SK-N-SH (cell line): ENCODE data around the gene HLA-DMA. TPM values are rescaled to one million over a fixed set of nuclear protein-coding genes. Genes with fewer than 3 reads are reported as not detected.

Experiments used
- CTCF ChIA-PET: fragments of 300-600, 350-600 bp; formaldehyde crosslinking; extraction: SDS; loops from one replicate; lab custom pipeline; 2021; lab: Yijun Ruan, JAX
- POLR2A ChIA-PET: fragments of 350-600 bp; sonication (Branson Sonifier 250); formaldehyde crosslinking; extraction: SDS; loops from one replicate; lab custom pipeline; 2020; ENCODE audit warnings: antibody characterized with exemption, inconsistent platforms; lab: Yijun Ruan, JAX
- DNase-seq: peaks from one replicate; pipeline ENCODE4 v3.0.0; 2012
- H2AFZ ChIP-seq: fragments of 200-600 bp; sonication (generic); 2 replicates; pipeline ENCODE4 v1.8.1; 2016; ENCODE audit warnings: antibody characterized with exemption, mild to moderate bottlenecking, low read depth
- H3F3A ChIP-seq: fragments of 200-600 bp; sonication (generic); replicated peaks from 2 replicates; pipeline ENCODE3; 2016; ENCODE audit warnings: antibody characterized with exemption, mild to moderate bottlenecking; ENCODE audit not compliant: insufficient read depth
- H3K27ac ChIP-seq, 2 experiments: fragments of 200-500 bp in 1 of 2; fragments of 200-600 bp in 1 of 2; sonication (Bioruptor generic) in 1 of 2; sonication (generic), shearing (Covaris generic) in 1 of 2; 2 replicates each; pipeline versions ENCODE4 v1.5.1 to v1.6.1; 2014 to 2016; ENCODE audit warnings: low read depth in 2 of 2, inconsistent platforms in 1 of 2, low read length in 1 of 2, mild to moderate bottlenecking in 1 of 2, mixed read lengths in 1 of 2
- H3K27me3 ChIP-seq: fragments of 200-600 bp; sonication (generic), shearing (Covaris generic); 2 replicates; pipeline ENCODE4 v1.6.1; 2016; ENCODE audit warnings: mixed run types; ENCODE audit not compliant: insufficient read depth
- H3K36me3 ChIP-seq, 2 experiments: fragments of 200-500 bp in 1 of 2; fragments of 200-600 bp in 1 of 2; sonication (Bioruptor generic) in 1 of 2; sonication (generic) in 1 of 2; replicated peaks in 1 of 2; 2 replicates each; pipeline versions ENCODE3 to v1.5.1; 2014 to 2016; ENCODE audit warnings: low read length in 1 of 2, mild to moderate bottlenecking in 1 of 2; ENCODE audit not compliant: insufficient read depth in 2 of 2, control insufficient read depth in 1 of 2
- H3K4me1 ChIP-seq, 2 experiments: fragments of 200-500 bp in 1 of 2; fragments of 200-600 bp in 1 of 2; sonication (Bioruptor generic) in 1 of 2; sonication (generic), shearing (Covaris generic) in 1 of 2; 2 replicates each; pipeline versions ENCODE4 v1.5.1 to v1.6.1; 2014 to 2016; ENCODE audit warnings: low read depth in 1 of 2, low read length in 1 of 2, mixed run types in 1 of 2; ENCODE audit not compliant: insufficient read depth in 2 of 2, control insufficient read depth in 1 of 2
- H3K4me2 ChIP-seq: fragments of 200-600 bp; sonication (generic), shearing (Covaris generic); 2 replicates; pipeline ENCODE4 v1.6.1; 2017; ENCODE audit warnings: mixed run types
- H3K4me3 ChIP-seq, 2 experiments: fragments of 200-500 bp in 1 of 2; fragments of 200-600 bp in 1 of 2; sonication (Bioruptor generic) in 1 of 2; sonication (generic), shearing (Covaris generic) in 1 of 2; 2 replicates each; pipeline versions ENCODE4 v1.5.1 to v1.8.1; 2014 to 2016; ENCODE audit warnings: low read depth in 2 of 2, inconsistent platforms in 1 of 2, low read length in 1 of 2, mild to moderate bottlenecking in 1 of 2, mixed read lengths in 1 of 2, moderate library complexity in 1 of 2
- H3K79me2 ChIP-seq: fragments of 200-600 bp; sonication (generic); 2 replicates; pipeline ENCODE4 v1.8.1; 2017; ENCODE audit warnings: mild to moderate bottlenecking; ENCODE audit not compliant: insufficient read depth
- H3K9ac ChIP-seq: fragments of 200-600 bp; sonication (generic); 2 replicates; pipeline ENCODE4 v1.6.1; 2017; ENCODE audit warnings: mixed run types
- H3K9me2 ChIP-seq: fragments of 200-600 bp; sonication (generic); 2 replicates; pipeline ENCODE4 v1.6.1; 2017; ENCODE audit warnings: mixed run types
- H3K9me3 ChIP-seq: fragments of 200-600 bp; sonication (generic); 2 replicates; pipeline ENCODE4 v1.6.1; 2017; ENCODE audit warnings: mixed run types, mild to moderate bottlenecking, moderate library complexity
- H4K20me1 ChIP-seq: fragments of 200-600 bp; sonication (generic); 2 replicates; pipeline ENCODE4 v1.6.1; 2017; ENCODE audit warnings: mild to moderate bottlenecking, mixed run types; ENCODE audit not compliant: insufficient read depth
- EP300 ChIP-seq, 2 experiments: IDR thresholded peaks; 2 replicates each; pipeline versions ENCODE4 v1.4.0 to v1.6.1; 2012; ENCODE audit warnings: borderline replicate concordance in 1 of 2, low read depth in 1 of 2, low read length in 1 of 2
- FOSL2 ChIP-seq: IDR thresholded peaks from 2 replicates; pipeline ENCODE4 v1.4.0; 2012; ENCODE audit warnings: low read depth, mild to moderate bottlenecking, moderate library complexity, borderline replicate concordance
- GATA2 ChIP-seq: sonication (generic); formaldehyde crosslinking; IDR thresholded peaks from 2 replicates; pipeline ENCODE4 v1.5.0; 2020; ENCODE audit warnings: mild to moderate bottlenecking, missing genetic modification reagents
- JUND ChIP-seq: IDR thresholded peaks from 2 replicates; pipeline ENCODE4 v1.4.0; 2012
- MEF2A ChIP-seq: IDR thresholded peaks from 2 replicates; pipeline ENCODE4 v1.4.0; 2012; ENCODE audit warnings: low read depth, borderline replicate concordance
- MXI1 ChIP-seq: IDR thresholded peaks from 2 replicates; pipeline ENCODE4 v1.6.1; 2012; ENCODE audit warnings: mild to moderate bottlenecking, low read depth, low read length, improper control_type of control experiment
- NFIC ChIP-seq: IDR thresholded peaks from 2 replicates; pipeline ENCODE4 v1.4.0; 2012; ENCODE audit warnings: borderline replicate concordance
- RXRA ChIP-seq: IDR thresholded peaks from 2 replicates; pipeline ENCODE4 v1.4.0; 2012; ENCODE audit warnings: low read depth, mild to moderate bottlenecking, borderline replicate concordance
- SIN3A ChIP-seq: IDR thresholded peaks from 2 replicates; pipeline ENCODE4 v1.6.1; 2012; ENCODE audit warnings: low read depth, mild to moderate bottlenecking, low read length, moderate library complexity, borderline replicate concordance
- SMC3 ChIP-seq: IDR thresholded peaks from 2 replicates; pipeline ENCODE4 v1.6.1; 2012; ENCODE audit warnings: low read depth, low read length, improper control_type of control experiment
- TAF1 ChIP-seq: IDR thresholded peaks from 2 replicates; pipeline ENCODE4 v1.6.1; 2012; ENCODE audit warnings: low read depth, mild to moderate bottlenecking, low read length, moderate library complexity, borderline replicate concordance
- TCF12 ChIP-seq: IDR thresholded peaks from 2 replicates; pipeline ENCODE4 v1.4.0; 2012
- TEAD4 ChIP-seq: IDR thresholded peaks from 2 replicates; pipeline ENCODE4 v1.4.0; 2012; ENCODE audit warnings: mild to moderate bottlenecking, borderline replicate concordance; ENCODE audit not compliant: insufficient read depth
- YY1 ChIP-seq: IDR thresholded peaks from 2 replicates; pipeline ENCODE4 v1.4.0; 2012; ENCODE audit warnings: low read depth, mild to moderate bottlenecking
- WGBS: methylation state at CpG from one replicate; pipeline ENCODE4 v1.1.6; 2017; ENCODE audit warnings: low lambda C conversion rate; 5-methylcytosine and 5-hydroxymethylcytosine counted together
- polyA plus RNA-seq, 3 experiments: library from polyadenylated mRNA; depleted of rRNA; stranded (reverse); fragments of >200 nt; gene quantifications; 2 replicates each; pipeline ENCODE4 v1.2.3, GENCODE V29; 2012
- TF ChIP-seq, protein P1 (sequence below): fragments of 150-350 bp; IDR thresholded peaks from 2 replicates; pipeline ENCODE4 v1.6.1; 2016; ENCODE audit warnings: mild to moderate bottlenecking, low read depth, low read length
- TF ChIP-seq, protein P2 (sequence below): IDR thresholded peaks from 2 replicates; pipeline ENCODE4 v1.4.0; 2012; ENCODE audit warnings: low read depth, borderline replicate concordance
- TF ChIP-seq, protein P3 (sequence below): IDR thresholded peaks from 2 replicates; pipeline ENCODE4 v1.4.0; 2012; ENCODE audit warnings: low read depth
- TF ChIP-seq, protein P4 (sequence below): fragments of 150-350 bp; IDR thresholded peaks from 2 replicates; pipeline ENCODE4 v1.6.1; 2017; ENCODE audit warnings: antibody characterized with exemption, low read length, low read depth, borderline replicate concordance
- TF ChIP-seq, protein P5 (sequence below): IDR thresholded peaks from 2 replicates; pipeline ENCODE4 v1.4.0; 2012; ENCODE audit warnings: low read depth, borderline replicate concordance
- TF ChIP-seq, protein P6 (sequence below): fragments of 200-600 bp; sonication (generic); IDR thresholded peaks from 2 replicates; pipeline ENCODE4 v1.6.1; 2017; ENCODE audit warnings: antibody characterized with exemption, mild to moderate bottlenecking, moderate library complexity

Gene HLA-DMA
- polyA plus RNA-seq, 1 of the 3 experiments (the other 2 are of a cell fraction): 1.2 TPM

DNA sequence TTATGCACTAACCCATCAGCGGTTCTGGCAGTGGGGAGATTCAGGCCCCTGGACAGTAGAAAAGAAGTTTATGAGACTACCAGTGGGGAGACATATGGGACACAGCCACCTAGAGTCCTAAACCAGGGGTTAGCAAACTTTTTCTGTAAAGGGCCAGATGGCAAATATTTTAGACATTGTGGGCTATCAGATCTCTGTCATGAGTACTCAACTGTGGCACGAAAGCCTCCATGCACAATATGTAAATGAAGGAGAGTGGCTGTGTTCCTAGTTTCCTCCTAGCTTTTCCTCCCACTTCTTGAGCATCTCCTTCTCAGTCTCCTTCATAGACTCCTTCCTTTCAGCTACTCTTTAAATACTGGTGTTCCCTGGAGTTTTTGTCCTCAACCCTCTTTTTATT, 3.3 kb upstream of the HLA-DMA start:
- H3K9me3 ChIP-seq: peaks cover 4% of the 10 kb centered on the region; the same call in 1 of the 2 replicates
- H3K27ac ChIP-seq: no peak overlapping the region
- TF ChIP-seq YY1: no peak
- TF ChIP-seq, protein P1, sequence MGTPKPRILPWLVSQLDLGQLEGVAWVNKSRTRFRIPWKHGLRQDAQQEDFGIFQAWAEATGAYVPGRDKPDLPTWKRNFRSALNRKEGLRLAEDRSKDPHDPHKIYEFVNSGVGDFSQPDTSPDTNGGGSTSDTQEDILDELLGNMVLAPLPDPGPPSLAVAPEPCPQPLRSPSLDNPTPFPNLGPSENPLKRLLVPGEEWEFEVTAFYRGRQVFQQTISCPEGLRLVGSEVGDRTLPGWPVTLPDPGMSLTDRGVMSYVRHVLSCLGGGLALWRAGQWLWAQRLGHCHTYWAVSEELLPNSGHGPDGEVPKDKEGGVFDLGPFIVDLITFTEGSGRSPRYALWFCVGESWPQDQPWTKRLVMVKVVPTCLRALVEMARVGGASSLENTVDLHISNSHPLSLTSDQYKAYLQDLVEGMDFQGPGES: no peak
- TF ChIP-seq NFIC: no peak
- TF ChIP-seq, protein P2, sequence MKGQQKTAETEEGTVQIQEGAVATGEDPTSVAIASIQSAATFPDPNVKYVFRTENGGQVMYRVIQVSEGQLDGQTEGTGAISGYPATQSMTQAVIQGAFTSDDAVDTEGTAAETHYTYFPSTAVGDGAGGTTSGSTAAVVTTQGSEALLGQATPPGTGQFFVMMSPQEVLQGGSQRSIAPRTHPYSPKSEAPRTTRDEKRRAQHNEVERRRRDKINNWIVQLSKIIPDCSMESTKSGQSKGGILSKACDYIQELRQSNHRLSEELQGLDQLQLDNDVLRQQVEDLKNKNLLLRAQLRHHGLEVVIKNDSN: no peak
- TF ChIP-seq TCF12: no peak
- TF ChIP-seq TAF1: no peak
- TF ChIP-seq, protein P3, sequence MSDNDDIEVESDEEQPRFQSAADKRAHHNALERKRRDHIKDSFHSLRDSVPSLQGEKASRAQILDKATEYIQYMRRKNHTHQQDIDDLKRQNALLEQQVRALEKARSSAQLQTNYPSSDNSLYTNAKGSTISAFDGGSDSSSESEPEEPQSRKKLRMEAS: no peak
- TF ChIP-seq MXI1: no peak
- no peak for TF ChIP-seq EP300 (IDR thresholded peaks at IDR 0.05; ENCODE audit: borderline replicate concordance in 1 of 2, low read depth in 1 of 2, low read length in 1 of 2)
- TF ChIP-seq MEF2A: no peak
- no peak for TF ChIP-seq TEAD4
- TF ChIP-seq, protein P4, sequence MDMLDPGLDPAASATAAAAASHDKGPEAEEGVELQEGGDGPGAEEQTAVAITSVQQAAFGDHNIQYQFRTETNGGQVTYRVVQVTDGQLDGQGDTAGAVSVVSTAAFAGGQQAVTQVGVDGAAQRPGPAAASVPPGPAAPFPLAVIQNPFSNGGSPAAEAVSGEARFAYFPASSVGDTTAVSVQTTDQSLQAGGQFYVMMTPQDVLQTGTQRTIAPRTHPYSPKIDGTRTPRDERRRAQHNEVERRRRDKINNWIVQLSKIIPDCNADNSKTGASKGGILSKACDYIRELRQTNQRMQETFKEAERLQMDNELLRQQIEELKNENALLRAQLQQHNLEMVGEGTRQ: no peak
- TF ChIP-seq SMC3: no peak
- no peak for TF ChIP-seq JUND
- TF ChIP-seq, protein P5, sequence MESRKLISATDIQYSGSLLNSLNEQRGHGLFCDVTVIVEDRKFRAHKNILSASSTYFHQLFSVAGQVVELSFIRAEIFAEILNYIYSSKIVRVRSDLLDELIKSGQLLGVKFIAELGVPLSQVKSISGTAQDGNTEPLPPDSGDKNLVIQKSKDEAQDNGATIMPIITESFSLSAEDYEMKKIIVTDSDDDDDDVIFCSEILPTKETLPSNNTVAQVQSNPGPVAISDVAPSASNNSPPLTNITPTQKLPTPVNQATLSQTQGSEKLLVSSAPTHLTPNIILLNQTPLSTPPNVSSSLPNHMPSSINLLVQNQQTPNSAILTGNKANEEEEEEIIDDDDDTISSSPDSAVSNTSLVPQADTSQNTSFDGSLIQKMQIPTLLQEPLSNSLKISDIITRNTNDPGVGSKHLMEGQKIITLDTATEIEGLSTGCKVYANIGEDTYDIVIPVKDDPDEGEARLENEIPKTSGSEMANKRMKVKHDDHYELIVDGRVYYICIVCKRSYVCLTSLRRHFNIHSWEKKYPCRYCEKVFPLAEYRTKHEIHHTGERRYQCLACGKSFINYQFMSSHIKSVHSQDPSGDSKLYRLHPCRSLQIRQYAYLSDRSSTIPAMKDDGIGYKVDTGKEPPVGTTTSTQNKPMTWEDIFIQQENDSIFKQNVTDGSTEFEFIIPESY: no peak
- no peak for TF ChIP-seq FOSL2
- no peak for TF ChIP-seq SIN3A
- TF ChIP-seq RXRA: no peak
- no peak for TF ChIP-seq GATA2 (CRISPR knock-in tag)
- TF ChIP-seq, protein P6, sequence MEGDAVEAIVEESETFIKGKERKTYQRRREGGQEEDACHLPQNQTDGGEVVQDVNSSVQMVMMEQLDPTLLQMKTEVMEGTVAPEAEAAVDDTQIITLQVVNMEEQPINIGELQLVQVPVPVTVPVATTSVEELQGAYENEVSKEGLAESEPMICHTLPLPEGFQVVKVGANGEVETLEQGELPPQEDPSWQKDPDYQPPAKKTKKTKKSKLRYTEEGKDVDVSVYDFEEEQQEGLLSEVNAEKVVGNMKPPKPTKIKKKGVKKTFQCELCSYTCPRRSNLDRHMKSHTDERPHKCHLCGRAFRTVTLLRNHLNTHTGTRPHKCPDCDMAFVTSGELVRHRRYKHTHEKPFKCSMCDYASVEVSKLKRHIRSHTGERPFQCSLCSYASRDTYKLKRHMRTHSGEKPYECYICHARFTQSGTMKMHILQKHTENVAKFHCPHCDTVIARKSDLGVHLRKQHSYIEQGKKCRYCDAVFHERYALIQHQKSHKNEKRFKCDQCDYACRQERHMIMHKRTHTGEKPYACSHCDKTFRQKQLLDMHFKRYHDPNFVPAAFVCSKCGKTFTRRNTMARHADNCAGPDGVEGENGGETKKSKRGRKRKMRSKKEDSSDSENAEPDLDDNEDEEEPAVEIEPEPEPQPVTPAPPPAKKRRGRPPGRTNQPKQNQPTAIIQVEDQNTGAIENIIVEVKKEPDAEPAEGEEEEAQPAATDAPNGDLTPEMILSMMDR: no peak
- H3K9ac ChIP-seq: no peak overlapping the region
- H2AFZ ChIP-seq: no peak overlapping the region
- ChIA-PET CTCF (interaction anchor here (4.3 to 10.8 kb wide), 4 partner anchors 13 to 70 kb away, joined by 28 to 187 read pairs (median 92); partner anchors contain the start of genes BRD2 and HLA-DMB), POLR2A (no interaction called here)
- no peaks in the 10 kb centered on the region for H3K79me2 ChIP-seq
- H3K36me3 ChIP-seq: no peaks in the 10 kb centered on the region
- 79% methylated on average over 2 of the region's 2 CpGs for WGBS
- H3K4me2 ChIP-seq: no peak overlapping the region
- peaks cover 0 to 6% of the 10 kb centered on the region in 2 experiments; a peak in 1 of 4 replicates for H3K4me1 ChIP-seq
- H4K20me1 ChIP-seq: no peaks in the 10 kb centered on the region
- no peak overlapping the region for H3K4me3 ChIP-seq
- no peaks in the 10 kb centered on the region for H3F3A ChIP-seq
- H3K27me3 ChIP-seq: no peaks in the 10 kb centered on the region
- no peaks in the 10 kb centered on the region for H3K9me2 ChIP-seq
- DNase-seq: no peak
